Lower lobe of right lung (tissue), 2 donors: Measurements from ENCODE around the gene KREMEN2. TPM values are rescaled to one million over a fixed set of nuclear protein-coding genes. Genes with fewer than 3 reads are reported as not detected.

Source experiments
- ATAC-seq, 2 donors: fragments of 200-7000 bp; cut with Tn5 transposase; one replicate each; pipeline ENCODE4 v1.9.1; 2020 to 2022; ENCODE audit warnings: mild to moderate bottlenecking in 2 of 2, moderate library complexity in 2 of 2
- DNase-seq: peaks from one replicate; pipeline ENCODE4 v3.0.0-alpha.2; 2020
- H3K27ac ChIP-seq: fragments of 200-600 bp; one replicate; pipeline ENCODE4 v1.8.0; 2022
- H3K27me3 ChIP-seq: fragments of 200-600 bp; one replicate; pipeline ENCODE4 v1.8.0; 2022; ENCODE audit warnings: low read depth
- H3K36me3 ChIP-seq: fragments of 200-600 bp; one replicate; pipeline ENCODE4 v1.8.0; 2022; ENCODE audit warnings: mild to moderate bottlenecking
- H3K4me1 ChIP-seq: fragments of 200-600 bp; one replicate; pipeline ENCODE4 v1.8.0; 2022
- H3K4me3 ChIP-seq: fragments of 200-600 bp; one replicate; pipeline ENCODE4 v1.8.0; 2022; ENCODE audit warnings: mild to moderate bottlenecking
- H3K9me3 ChIP-seq: fragments of 200-600 bp; one replicate; pipeline ENCODE4 v1.8.0; 2022
- intact Hi-C: fragments of 100-400 bp; cut with DNase I; formaldehyde crosslinking; loops from one replicate; pipeline ENCODE4 v1.11.0; 2022
- total RNA-seq: library from RNA; stranded (reverse); fragmentation: NEBNext Ultra II Directional; extraction: Animal tissue kit (Norgen Biotek cat#: 25700); gene quantifications from one replicate; pipeline ENCODE4 v1.2.1, GENCODE V29; 2021
- TF ChIP-seq, protein P1 (sequence below): fragments of 200-600 bp; IDR thresholded peaks from one replicate; pipeline ENCODE4 v1.8.0; 2022; ENCODE audit warnings: antibody characterized with exemption, mild to moderate bottlenecking
- donor health status: DM: no; HTN: yes; CAD: no; lungs with severe emphysema.

Gene KREMEN2
- total RNA-seq, 1 donor from 2014 or later = not detected

DNA sequence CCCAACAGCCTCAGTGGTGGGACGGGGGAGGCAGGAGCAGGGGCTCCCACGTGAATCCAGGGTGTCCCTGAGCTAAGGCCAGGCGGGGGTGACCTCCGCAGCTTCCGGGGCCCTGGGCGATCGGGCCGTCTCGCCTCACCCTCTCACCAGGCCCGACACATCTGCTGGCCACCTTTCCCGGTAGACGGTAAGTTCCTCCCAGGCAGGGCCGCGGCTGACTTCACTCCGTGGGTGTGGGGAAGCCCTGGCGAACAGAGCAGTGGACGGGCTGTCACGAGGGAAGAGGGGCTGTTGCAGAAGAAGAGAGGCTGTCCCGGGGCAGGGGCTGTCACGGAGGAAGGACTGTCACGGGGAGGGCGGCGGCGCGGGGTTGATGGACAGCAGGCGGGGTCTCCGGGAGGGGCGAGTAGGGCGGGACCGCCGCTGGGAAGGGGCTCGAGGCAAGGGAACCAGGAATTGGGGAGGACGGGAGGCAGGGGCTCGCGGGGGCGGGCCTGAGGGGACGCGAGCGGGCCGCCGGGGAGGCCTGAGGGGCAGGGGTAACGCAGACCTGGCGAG, 15.7 kb downstream of the KREMEN2 start:
- H3K4me1 ChIP-seq = peaks cover 33% of the 10 kb centered on the region
- intact Hi-C loops = no loop called here
- H3K4me3 ChIP-seq = peak overlapping the region; percentile 67
- no peaks in the 10 kb centered on the region for H3K9me3 ChIP-seq
- TF ChIP-seq, protein P1, sequence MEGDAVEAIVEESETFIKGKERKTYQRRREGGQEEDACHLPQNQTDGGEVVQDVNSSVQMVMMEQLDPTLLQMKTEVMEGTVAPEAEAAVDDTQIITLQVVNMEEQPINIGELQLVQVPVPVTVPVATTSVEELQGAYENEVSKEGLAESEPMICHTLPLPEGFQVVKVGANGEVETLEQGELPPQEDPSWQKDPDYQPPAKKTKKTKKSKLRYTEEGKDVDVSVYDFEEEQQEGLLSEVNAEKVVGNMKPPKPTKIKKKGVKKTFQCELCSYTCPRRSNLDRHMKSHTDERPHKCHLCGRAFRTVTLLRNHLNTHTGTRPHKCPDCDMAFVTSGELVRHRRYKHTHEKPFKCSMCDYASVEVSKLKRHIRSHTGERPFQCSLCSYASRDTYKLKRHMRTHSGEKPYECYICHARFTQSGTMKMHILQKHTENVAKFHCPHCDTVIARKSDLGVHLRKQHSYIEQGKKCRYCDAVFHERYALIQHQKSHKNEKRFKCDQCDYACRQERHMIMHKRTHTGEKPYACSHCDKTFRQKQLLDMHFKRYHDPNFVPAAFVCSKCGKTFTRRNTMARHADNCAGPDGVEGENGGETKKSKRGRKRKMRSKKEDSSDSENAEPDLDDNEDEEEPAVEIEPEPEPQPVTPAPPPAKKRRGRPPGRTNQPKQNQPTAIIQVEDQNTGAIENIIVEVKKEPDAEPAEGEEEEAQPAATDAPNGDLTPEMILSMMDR = no peak
- no peaks in the 10 kb centered on the region for H3K36me3 ChIP-seq
- peaks cover 4% of the 10 kb centered on the region for H3K27me3 ChIP-seq
- ATAC-seq = no peak
- H3K27ac ChIP-seq = no peak overlapping the region
- no peak for DNase-seq

DNA sequence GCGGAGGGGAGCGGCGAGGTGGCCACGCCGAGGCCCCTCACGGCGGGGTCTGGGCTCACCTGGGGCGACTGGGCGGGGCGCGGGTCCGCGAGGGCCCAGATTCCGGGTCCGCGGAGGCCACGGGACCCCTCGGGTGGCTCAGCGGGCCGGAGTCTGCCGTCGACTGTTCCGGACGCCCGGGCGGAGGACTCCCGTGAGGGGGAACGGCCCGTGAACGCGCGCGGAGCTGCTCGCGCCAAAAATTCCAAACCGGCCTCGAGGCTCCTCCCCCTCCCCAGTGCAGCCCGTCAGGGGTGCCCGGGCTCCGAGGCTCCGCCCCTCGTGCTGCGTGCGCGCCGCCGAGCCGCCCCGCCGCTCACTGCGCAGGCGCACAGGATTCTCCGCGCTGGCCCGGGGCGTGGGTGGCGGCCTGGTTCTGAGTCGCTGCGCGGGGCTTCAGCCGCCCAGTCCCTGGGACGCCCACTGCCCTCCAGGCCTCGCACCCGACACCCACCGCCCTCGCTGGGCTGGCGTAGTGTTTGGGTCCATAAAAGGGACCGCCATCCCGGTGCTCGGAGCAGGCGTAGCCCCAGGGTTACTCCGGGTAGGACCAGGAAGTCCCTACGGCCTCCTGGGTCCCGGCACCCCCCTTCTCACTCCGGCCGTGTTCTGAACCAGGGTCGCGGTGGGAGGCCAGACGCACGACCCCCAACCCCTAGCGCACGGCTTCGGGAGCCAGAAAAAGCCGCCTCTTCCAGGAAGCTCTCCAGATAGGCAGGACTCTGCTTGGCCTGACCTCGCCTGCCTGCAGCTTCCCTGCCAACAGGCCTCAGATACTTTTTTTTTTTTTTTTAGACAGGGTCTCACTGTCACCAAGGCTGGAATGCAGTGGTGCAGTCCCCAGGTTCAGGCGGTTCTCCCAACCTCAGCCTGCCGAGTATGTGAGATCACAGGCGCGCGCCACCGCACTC, 16.4 kb downstream of the KREMEN2 start, which contains the start of gene PKMYT1:
Gene PKMYT1, minus strand, starts transcription at position 220 of the 950 bp plus-strand sequence. CDS start 789 bp downstream, outside the sequence.
- DNase-seq (peak; percentile 94), ATAC-seq (peak; percentile 96)
- Histone ChIP-seq H3K4me3 (peak within 1 kb of the TSS; percentile 67), H3K36me3 (no peaks in the 10 kb centered on the region), H3K27ac (peak within 1 kb of the TSS; percentile 87), H3K4me1 (peaks cover 33% of the 10 kb centered on the region), H3K27me3 (peaks cover 4% of the 10 kb centered on the region), H3K9me3 (no peaks in the 10 kb centered on the region)
- intact Hi-C loops = no loop called here
- TF ChIP-seq, protein P1 = no peak

DNA sequence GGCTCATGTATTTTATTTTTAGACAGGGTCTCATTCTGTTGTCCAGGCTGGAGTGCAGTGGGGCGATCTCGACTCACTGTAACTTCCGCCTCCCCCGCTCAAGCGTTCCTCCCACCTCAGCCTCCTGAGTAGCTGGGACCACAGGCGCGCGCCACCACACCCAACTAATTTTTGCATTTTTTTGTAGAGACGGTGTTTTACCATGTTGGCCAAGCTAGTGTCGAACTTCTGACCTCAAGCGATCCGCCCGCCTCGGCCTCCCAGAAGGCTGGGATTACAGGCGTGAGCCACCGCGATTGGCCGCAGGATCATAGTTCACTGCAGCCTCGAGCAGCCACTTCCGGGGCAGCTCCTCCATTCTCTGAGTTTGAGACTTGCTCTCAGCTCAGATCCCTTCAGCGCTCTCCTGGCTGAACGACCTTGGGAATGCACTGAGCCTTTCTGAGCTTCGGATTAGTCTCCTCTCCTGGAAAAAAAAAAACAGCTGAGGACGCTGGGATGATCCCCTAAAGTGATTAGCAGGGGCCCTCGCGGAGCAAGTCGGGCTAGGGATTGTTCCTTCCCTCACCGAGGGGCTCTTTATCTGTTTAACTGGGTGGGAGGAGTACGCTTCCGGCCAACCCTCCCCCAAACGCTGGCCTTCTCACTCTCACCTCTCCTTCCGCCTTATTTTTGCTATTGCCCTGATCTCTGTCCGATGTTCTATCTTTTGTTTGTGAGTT, 17.3 kb downstream of the KREMEN2 start:
- peaks cover 33% of the 10 kb centered on the region for H3K4me1 ChIP-seq
- no peaks in the 10 kb centered on the region for H3K36me3 ChIP-seq
- H3K9me3 ChIP-seq = no peaks in the 10 kb centered on the region
- TF ChIP-seq, protein P1 = no peak
- no peak for ATAC-seq
- intact Hi-C loops = no loop called here
- peak overlapping the region; percentile 87 for H3K27ac ChIP-seq
- peak overlapping the region; percentile 67 for H3K4me3 ChIP-seq
- H3K27me3 ChIP-seq = peaks cover 4% of the 10 kb centered on the region
- no peak for DNase-seq

DNA sequence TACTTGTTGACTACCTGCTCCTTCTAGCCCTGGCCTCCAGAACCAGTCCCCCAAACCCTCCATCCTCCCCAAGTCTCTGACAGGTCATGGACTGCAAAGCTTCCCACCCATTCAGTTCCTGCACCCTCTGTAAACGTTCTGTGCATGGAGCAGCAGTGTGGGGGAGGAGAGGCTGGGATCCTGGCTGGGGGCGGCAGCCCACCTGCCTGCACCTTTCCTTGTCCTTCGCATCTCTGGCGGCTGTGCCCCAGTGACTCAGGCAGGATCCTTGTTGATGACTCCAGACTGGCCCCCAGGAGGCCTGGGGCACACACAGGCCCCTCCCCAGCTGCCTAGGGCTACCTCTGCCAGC, 17.8 kb downstream of the KREMEN2 start:
- peaks cover 33% of the 10 kb centered on the region for H3K4me1 ChIP-seq
- intact Hi-C loops = no loop called here
- ATAC-seq = no peak
- no peak overlapping the region for H3K27ac ChIP-seq
- H3K9me3 ChIP-seq = no peaks in the 10 kb centered on the region
- no peak for DNase-seq
- peaks cover 5% of the 10 kb centered on the region for H3K27me3 ChIP-seq
- no peak overlapping the region for H3K4me3 ChIP-seq
- TF ChIP-seq, protein P1 = no peak
- H3K36me3 ChIP-seq = no peaks in the 10 kb centered on the region

DNA sequence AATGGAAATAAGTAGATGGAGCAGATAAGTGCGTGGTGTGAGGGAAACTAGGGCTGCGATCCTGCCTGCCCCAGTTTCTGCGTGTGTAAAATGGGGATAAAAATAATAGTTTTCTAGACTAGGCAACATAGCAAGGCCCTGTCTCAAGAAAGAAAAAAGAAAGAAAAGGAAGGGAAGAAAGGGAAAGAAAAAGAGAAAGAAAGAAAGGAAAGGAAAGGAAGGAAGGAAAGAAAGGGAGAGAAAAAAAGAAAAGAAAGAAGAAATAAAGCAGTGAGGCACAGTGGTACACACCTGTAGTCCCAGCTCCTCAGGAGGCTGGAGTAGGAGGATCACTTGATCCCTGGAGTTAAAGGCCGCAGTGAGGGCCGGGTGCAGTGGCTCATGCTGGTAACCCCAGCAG, 18.3 kb downstream of the KREMEN2 start:
- peaks cover 33% of the 10 kb centered on the region for H3K4me1 ChIP-seq
- TF ChIP-seq, protein P1 = no peak
- ATAC-seq = no peak
- no peaks in the 10 kb centered on the region for H3K36me3 ChIP-seq
- no peak overlapping the region for H3K4me3 ChIP-seq
- no peak for DNase-seq
- H3K27ac ChIP-seq = no peak overlapping the region
- H3K9me3 ChIP-seq = no peaks in the 10 kb centered on the region
- peaks cover 9% of the 10 kb centered on the region for H3K27me3 ChIP-seq
- intact Hi-C loops = no loop called here
